Stimulated activated memory B cell treated with anti-CD40 and anti-IgM and Interleukin-4, amounts not matched to agents 10 μg/mL and 1 μg/mL and 100 μg/mL, for 72 hours (primary cell): ENCODE results near the gene RHOU.

Source experiments
- ATAC-seq: fragments of 150-1000 bp; cut with Tn5 transposase; 2 replicates; pipeline ENCODE4 v1.10.0; 2021
- H3K27ac Mint-ChIP-seq: one replicate; pipeline ENCODE4 v1.8.0; 2022; ENCODE audit warnings: mild to moderate bottlenecking, mixed read lengths
- H3K27me3 Mint-ChIP-seq: one replicate; pipeline ENCODE4 v1.8.0; 2022; ENCODE audit warnings: mixed read lengths
- H3K36me3 Mint-ChIP-seq: one replicate; pipeline ENCODE4 v1.8.0; 2022; ENCODE audit warnings: mixed read lengths
- H3K4me1 Mint-ChIP-seq: one replicate; pipeline ENCODE4 v1.8.0; 2022; ENCODE audit warnings: mixed read lengths
- H3K4me3 Mint-ChIP-seq: one replicate; pipeline ENCODE4 v1.8.0; 2022; ENCODE audit warnings: mild to moderate bottlenecking, moderate library complexity, mixed read lengths
- H3K9me3 Mint-ChIP-seq: one replicate; pipeline ENCODE4 v1.8.0; 2022; ENCODE audit warnings: mixed read lengths

The RHOU gene

DNA sequence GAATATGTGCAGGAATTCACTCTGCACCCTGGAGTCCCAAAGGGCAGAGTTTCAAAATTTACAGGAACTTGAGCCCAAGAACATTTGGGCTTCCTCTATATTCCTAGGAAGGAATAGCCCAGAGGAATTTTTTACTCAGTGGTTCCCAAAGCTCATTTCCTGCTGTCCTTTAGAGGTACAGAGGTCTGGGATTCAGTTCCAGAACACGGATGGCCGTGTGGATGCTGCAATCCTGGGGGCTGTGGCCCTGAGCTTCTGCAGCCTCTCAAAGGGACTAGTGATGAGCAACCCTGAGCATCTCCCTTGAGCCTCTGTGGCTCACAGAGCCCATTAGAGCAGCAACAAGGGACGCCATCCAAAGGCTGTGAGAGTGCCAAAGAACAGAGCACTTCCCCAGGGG, 10.1 kb upstream of the RHOU start:
- Mint-ChIP-seq H3K36me3 (no peaks in the 10 kb centered on the region), H3K4me1 (no peaks in the 10 kb centered on the region), H3K27ac (no peak overlapping the region), H3K9me3 (no peaks in the 10 kb centered on the region), H3K4me3 (no peak overlapping the region), H3K27me3 (peaks cover 62% of the 10 kb centered on the region)
- no peak for ATAC-seq

DNA sequence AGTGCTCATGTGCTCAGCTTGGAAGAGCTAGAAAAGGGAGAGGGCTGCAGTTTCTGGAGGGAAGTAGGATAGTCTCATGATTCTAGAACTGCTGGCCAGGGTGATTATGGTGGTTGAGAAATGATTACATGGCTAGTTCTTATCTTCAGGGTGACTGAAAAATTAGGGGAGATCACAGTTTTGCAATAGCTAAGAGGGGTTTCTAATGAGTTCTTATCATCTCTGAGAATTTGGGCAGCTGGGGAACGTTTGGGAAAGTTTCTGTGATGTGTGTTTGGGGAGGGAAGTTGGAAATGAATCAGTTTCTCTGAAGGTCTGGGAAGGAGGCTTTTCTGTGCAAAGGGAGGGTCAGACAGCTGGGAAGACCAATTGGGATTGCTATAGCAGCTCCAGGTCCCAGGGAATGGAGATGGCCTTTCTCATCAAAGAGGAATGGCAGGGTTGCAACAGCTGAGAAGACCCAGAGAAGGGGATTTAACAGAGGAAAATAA, 7.6 kb upstream of the RHOU start:
- no peaks in the 10 kb centered on the region for H3K36me3 Mint-ChIP-seq
- ATAC-seq: no peak

DNA sequence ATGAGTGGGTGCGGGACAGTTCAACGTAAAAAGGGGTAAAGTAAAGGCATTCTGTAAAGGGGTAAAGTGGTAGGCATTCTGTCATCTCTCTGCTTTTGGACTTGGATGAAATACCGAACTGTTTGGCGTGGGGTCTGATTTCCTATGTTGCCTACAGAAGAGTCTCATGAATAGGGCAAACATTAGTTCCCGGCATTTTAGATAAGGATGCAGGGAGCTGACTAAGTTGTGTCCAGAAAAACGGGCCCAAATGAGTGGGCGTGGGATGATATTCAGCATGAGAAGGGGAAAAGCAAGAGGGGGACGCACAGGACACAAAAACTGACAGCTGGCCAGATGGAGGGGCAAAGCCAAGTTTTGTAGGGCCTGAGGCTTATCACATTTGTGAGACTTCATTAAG, 2.9 kb upstream of the RHOU start:
- Mint-ChIP-seq H3K4me1 (peaks cover 16% of the 10 kb centered on the region), H3K9me3 (no peaks in the 10 kb centered on the region), H3K4me3 (no peak overlapping the region), H3K27me3 (peaks cover 85% of the 10 kb centered on the region), H3K36me3 (no peaks in the 10 kb centered on the region), H3K27ac (no peak overlapping the region)
- no peak for ATAC-seq

More for the DNA sequence above, 7.6 kb upstream of the RHOU start:
- peaks cover 76% of the 10 kb centered on the region for H3K27me3 Mint-ChIP-seq
- H3K9me3 Mint-ChIP-seq: no peaks in the 10 kb centered on the region
- no peak overlapping the region for H3K27ac Mint-ChIP-seq
- H3K4me3 Mint-ChIP-seq: no peak overlapping the region
- H3K4me1 Mint-ChIP-seq: no peaks in the 10 kb centered on the region

DNA sequence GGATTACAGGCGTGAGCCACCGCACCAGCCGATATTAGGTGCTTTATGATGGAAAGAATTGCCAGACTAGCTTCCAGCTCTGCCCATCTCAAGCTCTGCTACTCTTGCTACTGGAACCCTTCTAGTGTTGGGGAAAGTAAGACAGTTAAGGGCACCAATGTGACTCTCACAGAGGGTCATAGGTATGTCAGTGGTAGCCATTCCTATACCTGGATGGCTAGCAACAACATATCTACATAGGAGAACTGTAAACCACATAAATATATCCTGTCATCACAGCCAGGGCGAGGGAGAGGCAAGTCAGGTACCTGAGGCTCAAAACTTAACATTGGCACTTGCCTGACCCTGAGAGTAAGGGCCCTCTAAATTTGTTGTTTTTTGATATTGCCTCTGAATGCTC, 1.7 kb upstream of the RHOU start:
- H3K36me3 Mint-ChIP-seq: no peaks in the 10 kb centered on the region
- H3K4me3 Mint-ChIP-seq: no peak overlapping the region
- peaks cover 90% of the 10 kb centered on the region for H3K27me3 Mint-ChIP-seq
- no peaks in the 10 kb centered on the region for H3K9me3 Mint-ChIP-seq
- H3K27ac Mint-ChIP-seq: no peak overlapping the region
- peaks cover 16% of the 10 kb centered on the region for H3K4me1 Mint-ChIP-seq
- ATAC-seq: no peak

DNA sequence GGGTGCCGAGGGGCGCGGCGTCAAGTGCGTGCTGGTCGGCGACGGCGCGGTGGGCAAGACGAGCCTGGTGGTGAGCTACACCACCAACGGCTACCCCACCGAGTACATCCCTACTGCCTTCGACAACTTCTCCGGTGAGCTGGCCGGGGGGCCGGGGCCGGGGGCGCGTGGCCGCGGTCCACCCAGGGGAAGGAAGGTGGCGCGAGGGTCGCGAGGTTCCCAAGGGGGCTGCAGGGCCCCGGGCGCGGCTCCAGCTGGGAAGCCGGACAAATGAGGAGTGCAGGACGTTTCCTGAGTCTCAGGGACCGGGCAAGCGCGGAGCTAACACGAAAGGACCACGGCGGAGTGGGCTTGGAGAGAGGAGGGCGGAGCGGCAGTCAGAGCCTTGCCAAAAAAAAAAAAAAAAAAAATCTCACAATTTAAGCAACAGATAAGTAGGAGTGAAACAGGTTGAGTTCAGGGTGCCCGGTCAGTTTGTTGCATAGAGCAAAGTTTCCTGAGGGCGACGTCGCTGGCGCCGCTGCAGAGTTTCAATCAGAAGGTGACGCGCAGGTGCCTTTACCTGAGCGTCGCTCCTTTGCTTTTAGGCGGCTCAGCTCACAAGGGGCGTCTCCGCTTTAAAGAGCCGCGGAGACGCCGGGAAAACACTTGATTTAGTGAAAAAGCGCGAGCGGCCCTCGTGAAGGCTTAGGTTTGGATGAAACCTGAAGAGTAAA, 750 bp downstream of the RHOU start:
- Mint-ChIP-seq H3K27ac (no peak overlapping the region), H3K4me3 (peak overlapping the region; percentile 32), H3K27me3 (peaks cover 89% of the 10 kb centered on the region), H3K9me3 (no peaks in the 10 kb centered on the region), H3K36me3 (no peaks in the 10 kb centered on the region), H3K4me1 (peaks cover 16% of the 10 kb centered on the region)
- peak; percentile 7 for ATAC-seq

DNA sequence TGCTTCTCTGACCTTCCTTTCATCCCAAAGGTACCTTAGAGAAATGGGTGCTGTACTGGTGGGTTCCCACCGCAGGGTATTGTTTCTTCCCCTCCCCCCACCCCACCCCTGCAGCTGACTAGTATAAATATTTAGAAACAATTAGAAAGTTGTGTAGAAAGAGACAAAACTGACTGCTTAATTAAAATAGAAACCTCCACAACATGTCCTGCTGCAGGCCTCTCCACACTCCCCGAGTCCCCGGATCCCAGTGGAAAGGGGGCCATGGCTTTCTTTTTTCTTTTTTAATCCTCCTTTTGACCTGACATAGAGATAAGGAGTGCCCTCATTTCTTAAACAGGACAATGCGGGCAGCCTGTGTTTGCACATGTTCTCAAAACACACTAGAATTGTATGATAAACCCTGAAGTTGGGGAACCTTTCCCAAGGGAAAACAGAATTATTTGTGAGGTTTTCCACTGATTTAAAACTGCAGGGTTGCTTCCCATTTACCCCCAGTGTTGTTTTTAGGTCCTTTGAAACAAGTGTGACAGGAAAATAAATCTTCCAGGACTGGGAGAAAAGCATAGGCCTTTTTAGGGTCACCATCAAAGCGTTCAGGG, 1.7 kb downstream of the RHOU start:
- Mint-ChIP-seq H3K9me3 (no peaks in the 10 kb centered on the region), H3K27me3 (peaks cover 84% of the 10 kb centered on the region), H3K4me1 (peaks cover 16% of the 10 kb centered on the region), H3K4me3 (no peak overlapping the region), H3K36me3 (no peaks in the 10 kb centered on the region), H3K27ac (no peak overlapping the region)
- no peak for ATAC-seq

DNA sequence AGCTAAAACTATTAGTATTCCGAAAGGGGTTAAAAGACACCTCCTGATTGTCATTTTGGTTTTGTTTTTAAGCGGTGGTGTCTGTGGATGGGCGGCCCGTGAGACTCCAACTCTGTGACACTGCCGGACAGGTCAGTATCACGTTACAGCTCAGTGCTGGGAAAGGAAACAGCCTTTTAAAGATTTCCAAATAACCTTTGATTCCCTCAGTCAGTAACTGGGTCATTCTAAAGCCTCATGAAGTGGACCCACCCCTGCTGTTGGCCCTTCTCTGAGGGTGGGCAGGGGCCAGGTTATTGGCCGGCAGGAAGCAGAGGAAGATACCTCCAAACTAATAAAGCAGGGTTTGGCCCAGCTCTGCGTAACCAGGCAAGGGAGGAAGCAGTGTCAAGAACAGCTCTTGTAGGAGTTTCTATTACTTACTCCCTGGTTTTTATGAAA, 2.3 kb downstream of the RHOU start:
- no peak for ATAC-seq
- no peak overlapping the region for H3K4me3 Mint-ChIP-seq
- no peaks in the 10 kb centered on the region for H3K36me3 Mint-ChIP-seq
- H3K4me1 Mint-ChIP-seq: peaks cover 16% of the 10 kb centered on the region
- no peaks in the 10 kb centered on the region for H3K9me3 Mint-ChIP-seq
- peaks cover 84% of the 10 kb centered on the region for H3K27me3 Mint-ChIP-seq
- H3K27ac Mint-ChIP-seq: no peak overlapping the region

DNA sequence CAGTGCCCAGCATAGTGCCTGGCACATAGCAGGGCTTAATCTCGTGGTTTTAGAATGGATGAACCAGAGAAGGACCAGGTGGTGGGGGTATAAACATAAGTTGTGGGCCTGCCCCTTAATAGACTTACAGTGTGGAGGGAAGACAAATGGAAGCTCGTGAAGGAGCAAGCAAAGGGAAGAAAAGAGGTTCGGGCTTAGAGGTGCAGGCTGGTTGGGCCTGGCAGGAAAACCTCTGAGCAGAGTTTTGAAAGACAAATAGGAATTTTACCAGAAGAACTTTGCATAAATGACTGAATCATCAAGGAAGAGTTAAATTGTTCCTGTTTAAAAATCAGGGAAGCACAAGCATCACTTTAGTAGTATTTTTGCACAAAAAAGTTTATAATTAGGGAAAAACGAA, 4.5 kb downstream of the RHOU start:
- H3K27ac Mint-ChIP-seq: no peak overlapping the region
- H3K4me3 Mint-ChIP-seq: no peak overlapping the region
- ATAC-seq: no peak
- H3K36me3 Mint-ChIP-seq: no peaks in the 10 kb centered on the region
- H3K9me3 Mint-ChIP-seq: no peaks in the 10 kb centered on the region
- H3K4me1 Mint-ChIP-seq: peaks cover 9% of the 10 kb centered on the region
- peaks cover 74% of the 10 kb centered on the region for H3K27me3 Mint-ChIP-seq

DNA sequence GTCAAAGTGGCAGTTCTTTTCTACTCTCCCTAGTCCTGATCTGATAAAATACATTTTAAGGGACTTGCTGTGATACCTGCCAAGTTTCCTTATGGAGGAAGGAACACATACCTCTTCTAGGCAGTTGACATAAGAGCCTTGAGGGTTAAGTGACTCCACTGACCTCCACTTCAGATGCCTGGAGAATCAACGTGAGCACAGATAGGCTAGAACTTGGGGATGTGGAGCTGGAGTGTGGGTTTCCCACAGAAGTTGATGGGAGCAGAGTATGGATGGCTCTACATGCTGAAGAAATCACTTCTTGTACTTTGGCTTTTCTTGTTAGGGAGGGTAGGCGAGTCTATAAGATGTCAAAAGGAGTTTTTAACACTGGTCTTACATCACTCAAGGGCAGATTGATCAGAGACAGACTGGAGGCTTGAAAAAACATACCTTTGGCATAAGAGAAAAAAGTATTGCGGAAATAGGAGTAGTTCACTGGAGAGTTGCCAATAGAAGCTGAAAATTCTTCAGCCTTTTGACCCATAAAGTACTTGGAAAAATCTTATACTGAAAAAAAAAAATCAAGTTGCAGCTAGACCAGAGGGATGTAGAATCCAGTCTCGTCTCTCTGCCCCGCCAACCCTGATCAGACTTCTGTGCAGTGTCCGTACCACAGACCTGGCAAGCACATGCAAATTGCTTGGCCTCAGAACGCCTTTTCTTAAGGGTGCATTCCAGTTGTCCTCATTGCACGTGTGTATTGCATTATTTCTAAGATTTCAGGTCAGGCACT, 5.5 kb downstream of the RHOU start:
- peaks cover 71% of the 10 kb centered on the region for H3K27me3 Mint-ChIP-seq
- H3K36me3 Mint-ChIP-seq: no peaks in the 10 kb centered on the region
- H3K9me3 Mint-ChIP-seq: no peaks in the 10 kb centered on the region
- no peak overlapping the region for H3K4me3 Mint-ChIP-seq
- peaks cover 7% of the 10 kb centered on the region for H3K4me1 Mint-ChIP-seq
- ATAC-seq: no peak
- no peak overlapping the region for H3K27ac Mint-ChIP-seq

DNA sequence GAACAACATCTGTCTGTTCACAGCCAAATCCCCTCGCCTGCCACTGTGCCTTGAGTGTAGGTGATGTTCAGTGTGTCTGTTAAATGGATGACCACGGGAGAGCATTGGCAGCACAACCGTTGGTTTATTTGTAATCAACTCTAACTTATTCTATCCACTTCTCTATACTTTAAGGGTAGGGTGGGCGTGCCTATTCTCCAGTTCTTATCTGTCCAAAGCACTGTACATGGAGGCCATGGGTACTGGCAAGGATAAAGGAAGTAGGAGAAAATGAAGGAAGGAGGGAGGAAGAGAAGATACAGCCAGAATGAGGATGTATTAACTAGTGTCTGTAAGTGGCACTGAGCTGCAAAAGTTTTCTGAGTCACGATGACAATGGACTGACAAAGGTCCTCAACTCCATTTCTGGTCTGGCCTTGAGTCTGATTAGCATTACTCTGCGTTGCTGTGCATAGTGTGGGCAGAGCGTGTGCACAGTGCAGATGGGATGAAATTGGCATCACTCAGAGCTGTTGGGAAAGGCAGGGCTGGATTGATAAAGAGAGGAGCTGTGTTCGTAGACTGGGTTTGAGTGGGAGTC, 7.1 kb downstream of the RHOU start:
- Mint-ChIP-seq H3K4me3 (no peak overlapping the region), H3K36me3 (no peaks in the 10 kb centered on the region), H3K27ac (no peak overlapping the region), H3K4me1 (no peaks in the 10 kb centered on the region), H3K27me3 (peaks cover 55% of the 10 kb centered on the region), H3K9me3 (no peaks in the 10 kb centered on the region)
- no peak for ATAC-seq

DNA sequence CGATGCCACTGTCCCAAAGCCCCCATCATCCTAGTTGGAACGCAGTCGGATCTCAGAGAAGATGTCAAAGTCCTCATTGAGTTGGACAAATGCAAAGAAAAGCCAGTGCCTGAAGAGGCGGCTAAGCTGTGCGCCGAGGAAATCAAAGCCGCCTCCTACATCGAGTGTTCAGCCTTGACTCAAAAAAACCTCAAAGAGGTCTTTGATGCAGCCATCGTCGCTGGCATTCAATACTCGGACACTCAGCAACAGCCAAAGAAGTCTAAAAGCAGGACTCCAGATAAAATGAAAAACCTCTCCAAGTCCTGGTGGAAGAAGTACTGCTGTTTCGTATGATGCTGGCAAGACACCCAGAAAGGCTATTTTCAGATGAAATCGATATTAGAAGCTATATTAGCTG, 8.1 kb downstream of the RHOU start:
- no peaks in the 10 kb centered on the region for H3K4me1 Mint-ChIP-seq
- no peak overlapping the region for H3K4me3 Mint-ChIP-seq
- no peaks in the 10 kb centered on the region for H3K36me3 Mint-ChIP-seq
- no peak for ATAC-seq
- no peak overlapping the region for H3K27ac Mint-ChIP-seq
- H3K27me3 Mint-ChIP-seq: peaks cover 52% of the 10 kb centered on the region
- H3K9me3 Mint-ChIP-seq: no peaks in the 10 kb centered on the region

DNA sequence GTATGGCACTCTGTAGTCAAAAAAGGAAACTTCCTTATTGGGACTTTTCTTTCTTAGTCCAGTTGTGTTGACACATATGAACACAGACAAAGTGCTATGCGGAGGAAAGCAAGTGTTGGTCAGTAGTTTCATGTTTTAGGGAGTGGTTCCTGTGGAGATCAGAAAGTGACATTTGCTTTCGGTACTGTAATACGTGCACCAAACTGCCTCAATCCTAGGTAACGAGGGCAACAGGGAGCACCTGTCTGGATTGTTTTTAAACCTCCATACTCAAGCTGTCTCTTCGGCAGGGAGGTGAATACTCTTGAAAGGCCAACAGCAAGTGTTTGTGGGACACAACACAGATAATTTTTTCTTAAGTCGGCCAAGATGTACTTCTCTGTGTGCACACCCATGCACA, 9.1 kb downstream of the RHOU start:
- Mint-ChIP-seq H3K27ac (no peak overlapping the region), H3K4me1 (no peaks in the 10 kb centered on the region), H3K4me3 (no peak overlapping the region), H3K36me3 (no peaks in the 10 kb centered on the region), H3K27me3 (peaks cover 47% of the 10 kb centered on the region), H3K9me3 (no peaks in the 10 kb centered on the region)
- ATAC-seq: no peak

DNA sequence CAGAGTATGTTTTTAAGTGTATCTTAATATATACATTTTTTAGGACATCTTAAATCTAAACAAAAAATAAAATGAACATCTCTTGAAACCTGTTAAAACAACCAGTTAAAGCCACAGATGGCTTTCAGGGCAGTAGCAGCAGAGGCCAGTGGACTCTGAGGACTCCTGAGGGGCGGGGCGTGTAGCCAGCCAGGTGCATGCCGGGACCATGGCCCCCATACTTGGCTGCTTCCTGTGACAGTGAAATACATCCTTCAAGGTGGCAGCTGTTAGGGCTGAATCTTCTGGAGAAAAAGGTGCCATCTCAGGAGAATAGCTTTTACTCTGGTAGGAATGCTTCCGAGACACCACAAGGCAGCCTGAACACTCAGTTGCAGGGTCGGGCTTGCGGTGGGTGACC, 9.6 kb downstream of the RHOU start:
- no peaks in the 10 kb centered on the region for H3K4me1 Mint-ChIP-seq
- no peak for ATAC-seq
- peaks cover 41% of the 10 kb centered on the region for H3K27me3 Mint-ChIP-seq
- no peak overlapping the region for H3K27ac Mint-ChIP-seq
- H3K36me3 Mint-ChIP-seq: no peaks in the 10 kb centered on the region
- no peak overlapping the region for H3K4me3 Mint-ChIP-seq
- H3K9me3 Mint-ChIP-seq: no peaks in the 10 kb centered on the region

DNA sequence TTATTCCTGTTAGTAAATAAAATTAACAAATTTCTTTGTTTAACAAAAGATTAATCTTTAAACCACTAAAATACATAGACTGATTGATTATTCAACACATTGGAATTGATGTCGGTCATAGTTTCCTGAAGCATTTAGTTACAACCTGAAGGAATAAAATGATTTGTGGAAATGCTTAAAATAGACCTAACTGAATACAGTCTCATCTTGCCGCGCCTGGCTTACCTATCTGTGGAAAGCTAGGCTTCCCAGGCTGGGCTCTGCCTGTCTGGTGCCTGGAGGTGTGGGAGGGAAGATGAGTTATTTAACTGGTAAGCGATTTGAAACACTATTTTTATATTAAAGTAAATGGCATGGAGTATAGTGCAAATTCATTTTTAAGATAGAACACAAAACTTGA, 10.2 kb downstream of the RHOU start:
- Mint-ChIP-seq H3K36me3 (no peaks in the 10 kb centered on the region), H3K4me3 (no peak overlapping the region), H3K27me3 (peaks cover 37% of the 10 kb centered on the region), H3K27ac (no peak overlapping the region), H3K9me3 (no peaks in the 10 kb centered on the region), H3K4me1 (no peaks in the 10 kb centered on the region)
- ATAC-seq: no peak

DNA sequence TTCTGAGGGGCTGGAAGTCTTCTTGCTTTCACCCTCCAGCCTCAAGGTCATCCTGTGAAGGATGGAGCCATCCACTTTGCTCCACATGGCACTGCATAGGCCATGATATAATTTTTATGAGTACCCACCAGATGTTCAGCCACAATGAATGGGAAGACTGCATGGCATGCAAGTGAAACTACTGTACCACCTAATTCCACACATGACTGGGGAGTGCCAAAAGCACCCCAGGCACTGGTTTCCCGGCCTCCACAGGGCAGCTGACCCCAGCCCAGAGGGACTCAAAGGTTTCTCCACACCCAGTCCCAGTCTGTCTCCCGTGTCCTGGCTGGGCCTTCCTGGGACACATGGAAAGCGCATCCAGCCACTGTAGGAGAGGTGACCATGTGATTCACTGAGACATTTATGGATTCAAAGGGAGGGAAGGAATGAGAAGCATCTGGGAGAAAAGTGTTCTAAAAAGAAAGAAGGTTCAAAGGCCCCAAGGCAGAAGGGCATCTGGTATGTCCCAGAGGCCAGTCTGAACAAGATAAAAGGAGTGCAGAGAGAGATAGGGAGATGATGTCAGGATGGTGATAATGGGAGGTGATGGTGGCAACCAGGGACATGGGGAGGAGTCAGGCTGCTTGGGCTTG, 12.1 kb downstream of the RHOU start:
- Mint-ChIP-seq H3K27ac (no peak overlapping the region), H3K4me1 (no peaks in the 10 kb centered on the region), H3K4me3 (no peak overlapping the region), H3K9me3 (no peaks in the 10 kb centered on the region), H3K36me3 (no peaks in the 10 kb centered on the region), H3K27me3 (peaks cover 36% of the 10 kb centered on the region)
- ATAC-seq: no peak
